ENCODE measurements around the gene ITGA8. TPM values are rescaled to one million over a fixed set of nuclear protein-coding genes. Genes with fewer than 3 reads are reported as not detected.

ITGA8 gene
- total and polyA plus RNA-seq, 9 of the 15 experiments (the other 6 are each of a cell fraction or from before 2014, with no cell fraction given): 0.01 to 0.07 (median 0.04) TPM; not detected in 5

- FAIRE-seq (no peak), ATAC-seq (no peak), DNase-seq (ENCODE audit: extremely low read depth in 1 of 4, low spot score in 3 of 4) (no peak)
- Histone ChIP-seq H3K4me2 (ENCODE audit: insufficient read depth, low read length) (no peak overlapping the region), H3K9me1 (ENCODE audit: control insufficient read depth, insufficient read depth, low read length) (no peaks in the 10 kb centered on the region), H3K9ac (ENCODE audit: insufficient read depth in 1 of 2, low read depth in 2 of 2, low read length in 2 of 2) (no peak overlapping the region), H3K4me1 (replicated peaks in 1 of 2; ENCODE audit: control insufficient read depth in 2 of 2, insufficient read depth in 2 of 2, low read length in 2 of 2) (no peaks in the 10 kb centered on the region), H2AFZ (ENCODE audit: low read depth, low read length) (no peak overlapping the region), H3K4me3 (no peak overlapping the region), H3K27me3 (ENCODE audit: control insufficient read depth in 2 of 2, insufficient read depth in 2 of 2, low read length in 2 of 2) (peaks cover 6 to 17% of the 10 kb centered on the region in 2 experiments; a peak in 3 of 5 replicates), H4K20me1 (replicated peaks; ENCODE audit: control insufficient read depth, insufficient read depth, low read length) (no peaks in the 10 kb centered on the region), H3K9me3 (replicated peaks; ENCODE audit: control insufficient read depth, insufficient read depth, low read depth, low read length) (no peaks in the 10 kb centered on the region), H3K27ac (ENCODE audit: extremely low read depth, low read depth, low read length) (no peak overlapping the region), H3K79me2 (ENCODE audit: control insufficient read depth, insufficient read depth, low read length) (no peaks in the 10 kb centered on the region), H3K36me3 (ENCODE audit: control insufficient read depth, insufficient read depth, low read length) (no peaks in the 10 kb centered on the region)
- intact Hi-C loops (cut with micrococcal nuclease) (loop anchor here (10.0 kb wide), 1 partner anchor 184 kb away; no protein-coding TSS in a partner anchor), in situ Hi-C loops (cut with MboI) (no loop called here)
- no peak for TF ChIP-seq PRPF4 (IDR thresholded peaks at IDR 0.05; ENCODE audit: insufficient read depth, low read depth, low read length, poor library complexity, severe bottlenecking)
- no peak for TF ChIP-seq ATF2 (CRISPR knock-in tag; IDR thresholded peaks at IDR 0.05)
- TF ChIP-seq, protein P1, sequence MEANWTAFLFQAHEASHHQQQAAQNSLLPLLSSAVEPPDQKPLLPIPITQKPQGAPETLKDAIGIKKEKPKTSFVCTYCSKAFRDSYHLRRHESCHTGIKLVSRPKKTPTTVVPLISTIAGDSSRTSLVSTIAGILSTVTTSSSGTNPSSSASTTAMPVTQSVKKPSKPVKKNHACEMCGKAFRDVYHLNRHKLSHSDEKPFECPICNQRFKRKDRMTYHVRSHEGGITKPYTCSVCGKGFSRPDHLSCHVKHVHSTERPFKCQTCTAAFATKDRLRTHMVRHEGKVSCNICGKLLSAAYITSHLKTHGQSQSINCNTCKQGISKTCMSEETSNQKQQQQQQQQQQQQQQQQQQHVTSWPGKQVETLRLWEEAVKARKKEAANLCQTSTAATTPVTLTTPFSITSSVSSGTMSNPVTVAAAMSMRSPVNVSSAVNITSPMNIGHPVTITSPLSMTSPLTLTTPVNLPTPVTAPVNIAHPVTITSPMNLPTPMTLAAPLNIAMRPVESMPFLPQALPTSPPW (CRISPR knock-in tag; IDR thresholded peaks at IDR 0.05): no peak
- no peak for TF ChIP-seq SREBF1 (IDR thresholded peaks at IDR 0.05; ENCODE audit: borderline replicate concordance, low read depth, low read length)
- ChIA-PET CTCF (ENCODE audit: low intra/inter-chr PET ratio) (no interaction called here), POLR2A (interaction anchor here (1.0 kb wide), 1 partner anchor 8 kb away, joined by 3 read pairs; no protein-coding TSS in a partner anchor)
- WGBS (ENCODE audit: insufficient coverage, low coverage, missing lambda C conversion rate): 7% methylated on average over 5 of the region's 5 CpGs
- BruUV-seq (replicated peaks): no TSS peak
Observed at GRCh38 chr10:15640536-15641085, 79.1 kb downstream of the ITGA8 start.
